Coronary artery (tissue), 2 donors: ENCODE data around the gene GRAP.
A peak's percentile ranks its signal among the peaks of the same experiment; 100 is the strongest.

Source experiments
- DNase-seq: peaks from one replicate; pipeline ENCODE4 v3.0.0-alpha.2; 2017; ENCODE audit warnings: low spot score
- H3K27ac ChIP-seq, 2 donors: fragments of 200-600 bp; sonication (generic); one replicate each; pipeline ENCODE4 v1.5.1; 2016 to 2019
- H3K4me3 ChIP-seq: fragments of 200-600 bp; sonication (generic); 2 replicates; pipeline ENCODE4 v1.5.1; 2016; ENCODE audit warnings: mild to moderate bottlenecking, moderate library complexity
- TF ChIP-seq, protein P1 (sequence below): fragments of 200-600 bp; sonication (generic); IDR thresholded peaks from one replicate; pipeline ENCODE4 v1.5.1; 2019; ENCODE audit warnings: antibody characterized with exemption

The GRAP gene

GRCh38 chr17:19010729-19011505 lies 35.8 kb downstream of the GRAP start:
- DNase-seq: no peak
- TF ChIP-seq, protein P1, sequence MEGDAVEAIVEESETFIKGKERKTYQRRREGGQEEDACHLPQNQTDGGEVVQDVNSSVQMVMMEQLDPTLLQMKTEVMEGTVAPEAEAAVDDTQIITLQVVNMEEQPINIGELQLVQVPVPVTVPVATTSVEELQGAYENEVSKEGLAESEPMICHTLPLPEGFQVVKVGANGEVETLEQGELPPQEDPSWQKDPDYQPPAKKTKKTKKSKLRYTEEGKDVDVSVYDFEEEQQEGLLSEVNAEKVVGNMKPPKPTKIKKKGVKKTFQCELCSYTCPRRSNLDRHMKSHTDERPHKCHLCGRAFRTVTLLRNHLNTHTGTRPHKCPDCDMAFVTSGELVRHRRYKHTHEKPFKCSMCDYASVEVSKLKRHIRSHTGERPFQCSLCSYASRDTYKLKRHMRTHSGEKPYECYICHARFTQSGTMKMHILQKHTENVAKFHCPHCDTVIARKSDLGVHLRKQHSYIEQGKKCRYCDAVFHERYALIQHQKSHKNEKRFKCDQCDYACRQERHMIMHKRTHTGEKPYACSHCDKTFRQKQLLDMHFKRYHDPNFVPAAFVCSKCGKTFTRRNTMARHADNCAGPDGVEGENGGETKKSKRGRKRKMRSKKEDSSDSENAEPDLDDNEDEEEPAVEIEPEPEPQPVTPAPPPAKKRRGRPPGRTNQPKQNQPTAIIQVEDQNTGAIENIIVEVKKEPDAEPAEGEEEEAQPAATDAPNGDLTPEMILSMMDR: no peak
- Histone ChIP-seq H3K27ac (no peak overlapping the region), H3K4me3 (no peak overlapping the region)

- no peak overlapping the region for H3K27ac ChIP-seq
- TF ChIP-seq, protein P1: no peak
- DNase-seq: no peak
- H3K4me3 ChIP-seq: no peak overlapping the region
These were observed 36.8 kb downstream of the GRAP start for GRCh38 chr17:19009970-19010369.

GRCh38 chr17:19006698-19007097 lies 40.1 kb downstream of the GRAP start:
- no peak overlapping the region for H3K27ac ChIP-seq
- TF ChIP-seq, protein P1: no peak
- DNase-seq: no peak
- H3K4me3 ChIP-seq: no peak overlapping the region

- Histone ChIP-seq H3K27ac (no peak overlapping the region), H3K4me3 (no peak overlapping the region)
- no peak for DNase-seq
- TF ChIP-seq, protein P1: no peak
These were observed 40.8 kb downstream of the GRAP start for GRCh38 chr17:19005789-19006430.

DNA sequence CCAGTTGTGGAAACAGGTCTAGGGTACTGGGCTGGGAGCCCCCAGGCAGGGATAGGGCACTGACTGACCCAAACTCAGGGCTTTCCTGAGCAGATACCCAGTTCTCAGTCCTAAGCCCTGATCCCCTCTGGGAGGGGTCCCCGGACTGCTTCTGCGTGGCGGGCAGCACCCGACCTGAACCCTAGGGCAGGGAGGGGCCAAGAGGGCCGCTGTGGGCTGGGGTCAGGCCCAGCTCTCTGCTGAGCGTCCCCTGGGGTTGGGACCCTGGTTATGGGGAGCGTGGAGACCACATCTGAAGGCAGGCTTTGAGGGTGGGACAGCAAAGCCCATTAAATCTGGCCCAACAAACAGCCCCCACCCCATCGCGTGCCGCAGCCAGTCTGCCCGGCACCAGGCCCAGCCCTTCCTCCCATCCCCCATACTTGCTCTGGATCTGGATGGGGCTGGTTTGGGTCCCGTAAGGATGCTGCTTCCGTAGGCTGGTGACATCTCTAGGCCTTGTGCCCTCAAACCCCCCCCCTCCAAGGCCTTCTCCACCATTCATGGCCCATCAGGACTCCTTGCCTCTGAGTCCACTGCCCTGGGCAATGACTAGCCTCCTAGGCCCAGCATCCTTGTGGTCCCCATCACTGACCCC lies 41.5 kb downstream of the GRAP start:
- Histone ChIP-seq H3K4me3 (peak overlapping the region; percentile 74), H3K27ac (peak overlapping the region; percentile 40 to 78)
- TF ChIP-seq, protein P1: no peak
- no peak for DNase-seq

GRCh38 chr17:19004421-19005136 lies 42.2 kb downstream of the GRAP start, which contains the start of gene FAM83G:
FAM83G (minus strand) TSS chr17:19004764; CDS start chr17:19004041, 723 bp downstream.
- Histone ChIP-seq H3K27ac (peak within 1 kb of the TSS; percentile 69 to 78), H3K4me3 (peak within 1 kb of the TSS; percentile 74)
- TF ChIP-seq, protein P1: no peak
- peak; percentile 82 for DNase-seq
